ENCODE data around the gene CD47.

DNA sequence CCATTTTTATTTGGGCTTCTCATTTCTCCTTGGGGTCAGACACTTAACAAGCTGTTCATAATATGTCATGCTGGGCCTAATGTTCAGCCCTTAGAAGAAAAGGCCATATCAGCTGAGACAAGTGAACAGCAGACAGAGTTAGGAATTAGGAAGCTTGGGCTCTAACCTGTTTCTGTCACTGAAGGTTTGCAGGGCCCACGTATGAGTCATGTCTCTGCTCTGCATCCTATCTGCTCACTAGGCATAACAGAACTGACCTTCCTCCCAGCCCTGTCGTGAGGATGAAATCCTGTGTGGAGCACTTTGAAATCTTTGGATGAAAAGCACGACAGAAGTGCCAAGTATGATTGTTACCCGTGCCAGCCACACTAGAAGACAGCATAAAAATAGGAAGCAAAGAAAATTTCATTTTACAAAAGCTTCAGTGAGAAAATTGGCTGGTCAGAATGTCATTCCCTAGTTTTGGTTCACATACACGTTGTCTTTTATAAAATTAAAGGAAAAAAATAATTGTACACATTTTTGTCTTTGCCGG lies 26.5 kb upstream of the CD47 start:
- TF ChIP-seq RAD21 (IDR thresholded peaks at IDR 0.05; ENCODE audit: low read length) (no peak), POLR2A (IDR thresholded peaks at IDR 0.05; ENCODE audit: low read depth, low read length) (no peak), FOS (IDR thresholded peaks at IDR 0.05; ENCODE audit: low read depth, low read length) (no peak)
- TF ChIP-seq, protein P1, sequence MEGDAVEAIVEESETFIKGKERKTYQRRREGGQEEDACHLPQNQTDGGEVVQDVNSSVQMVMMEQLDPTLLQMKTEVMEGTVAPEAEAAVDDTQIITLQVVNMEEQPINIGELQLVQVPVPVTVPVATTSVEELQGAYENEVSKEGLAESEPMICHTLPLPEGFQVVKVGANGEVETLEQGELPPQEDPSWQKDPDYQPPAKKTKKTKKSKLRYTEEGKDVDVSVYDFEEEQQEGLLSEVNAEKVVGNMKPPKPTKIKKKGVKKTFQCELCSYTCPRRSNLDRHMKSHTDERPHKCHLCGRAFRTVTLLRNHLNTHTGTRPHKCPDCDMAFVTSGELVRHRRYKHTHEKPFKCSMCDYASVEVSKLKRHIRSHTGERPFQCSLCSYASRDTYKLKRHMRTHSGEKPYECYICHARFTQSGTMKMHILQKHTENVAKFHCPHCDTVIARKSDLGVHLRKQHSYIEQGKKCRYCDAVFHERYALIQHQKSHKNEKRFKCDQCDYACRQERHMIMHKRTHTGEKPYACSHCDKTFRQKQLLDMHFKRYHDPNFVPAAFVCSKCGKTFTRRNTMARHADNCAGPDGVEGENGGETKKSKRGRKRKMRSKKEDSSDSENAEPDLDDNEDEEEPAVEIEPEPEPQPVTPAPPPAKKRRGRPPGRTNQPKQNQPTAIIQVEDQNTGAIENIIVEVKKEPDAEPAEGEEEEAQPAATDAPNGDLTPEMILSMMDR (conservative IDR thresholded peaks at IDR 0.05; ENCODE audit: low read depth, low read length) = no peak

Measured in IMR-90 (cell line).